Measurements from ENCODE around the gene KAT7. TPM values are rescaled to one million over a fixed set of nuclear protein-coding genes. Genes with fewer than 3 reads are reported as not detected.

Gene KAT7
- total RNA-seq, 1 donor from 2014 or later = 65.7 TPM

DNA sequence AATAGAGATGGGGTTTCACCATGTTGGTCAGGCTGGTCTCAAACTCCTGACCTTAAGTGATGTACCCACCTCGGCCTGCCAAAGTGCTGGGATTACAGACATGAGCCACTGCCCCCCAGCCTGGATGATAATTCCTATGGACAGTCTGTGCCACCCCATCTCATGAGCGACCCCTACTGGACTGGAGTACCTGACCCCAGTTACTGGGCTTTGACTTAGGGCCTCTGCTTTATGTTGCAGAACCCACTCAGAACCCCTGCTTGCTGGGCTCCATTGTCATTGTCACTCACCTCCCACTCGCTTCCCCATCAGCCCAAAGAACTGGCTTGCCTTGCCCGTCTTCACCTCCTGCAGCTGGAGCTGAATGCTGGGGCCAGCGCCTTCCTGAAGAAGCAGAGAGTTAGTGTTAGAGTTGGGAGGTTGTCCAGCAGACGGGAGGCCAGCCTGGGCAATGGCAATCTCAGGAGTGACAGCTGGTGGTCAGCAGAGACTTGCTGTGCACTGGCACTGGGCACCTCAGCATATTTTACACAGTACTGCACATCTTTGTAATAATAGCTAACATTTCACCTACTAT, 55.4 kb downstream of the KAT7 start:
- Mint-ChIP-seq H3K27me3 (ENCODE audit: unreplicated experiment) (peaks cover 5% of the 10 kb centered on the region), H3K4me1 (ENCODE audit: low read depth, unreplicated experiment) (peaks cover 7% of the 10 kb centered on the region), H3K4me3 (ENCODE audit: unreplicated experiment) (no peak overlapping the region), H3K36me3 (ENCODE audit: unreplicated experiment) (no peaks in the 10 kb centered on the region), H3K27ac (ENCODE audit: unreplicated experiment) (no peak overlapping the region), H3K9me3 (ENCODE audit: unreplicated experiment) (no peaks in the 10 kb centered on the region)
- no peak for DNase-seq
- no peak for TF ChIP-seq CTCF (IDR thresholded peaks at IDR 0.05; ENCODE audit: partially characterized antibody, unreplicated experiment)

DNA sequence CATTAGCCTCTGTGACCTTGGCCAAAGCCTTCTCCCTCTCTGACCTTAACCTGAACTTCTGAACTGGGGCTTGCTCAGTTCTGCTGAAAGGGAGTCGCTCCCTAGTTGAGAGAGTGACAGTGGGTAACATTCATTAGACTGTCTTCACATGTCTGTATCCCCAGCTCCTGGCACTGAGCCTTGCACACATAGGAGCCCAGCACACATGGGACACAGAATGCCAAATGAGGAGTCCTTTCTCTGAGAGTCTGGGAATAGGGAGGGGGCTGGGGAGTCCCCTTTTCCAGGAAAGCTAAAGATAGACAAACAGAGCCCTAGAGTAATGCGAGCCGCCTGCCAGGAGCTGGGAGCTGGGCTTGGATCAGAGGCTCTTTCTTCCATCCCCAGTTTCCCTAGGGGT, 56.8 kb downstream of the KAT7 start:
- no peak overlapping the region for H3K4me3 Mint-ChIP-seq (ENCODE audit: unreplicated experiment)
- H3K36me3 Mint-ChIP-seq (ENCODE audit: unreplicated experiment) = no peaks in the 10 kb centered on the region
- DNase-seq = no peak
- H3K27me3 Mint-ChIP-seq (ENCODE audit: unreplicated experiment) = peaks cover 7% of the 10 kb centered on the region
- H3K4me1 Mint-ChIP-seq (ENCODE audit: low read depth, unreplicated experiment) = peaks cover 9% of the 10 kb centered on the region
- no peaks in the 10 kb centered on the region for H3K9me3 Mint-ChIP-seq (ENCODE audit: unreplicated experiment)
- no peak for TF ChIP-seq CTCF (IDR thresholded peaks at IDR 0.05; ENCODE audit: partially characterized antibody, unreplicated experiment)
- no peak overlapping the region for H3K27ac Mint-ChIP-seq (ENCODE audit: unreplicated experiment)

- peaks cover 11% of the 10 kb centered on the region for H3K4me1 Mint-ChIP-seq (ENCODE audit: low read depth, unreplicated experiment)
- H3K27me3 Mint-ChIP-seq (ENCODE audit: unreplicated experiment) = peaks cover 15% of the 10 kb centered on the region
- no peak overlapping the region for H3K27ac Mint-ChIP-seq (ENCODE audit: unreplicated experiment)
- no peaks in the 10 kb centered on the region for H3K36me3 Mint-ChIP-seq (ENCODE audit: unreplicated experiment)
- no peak for TF ChIP-seq CTCF (IDR thresholded peaks at IDR 0.05; ENCODE audit: partially characterized antibody, unreplicated experiment)
- DNase-seq = no peak
- H3K4me3 Mint-ChIP-seq (ENCODE audit: unreplicated experiment) = no peak overlapping the region
- no peaks in the 10 kb centered on the region for H3K9me3 Mint-ChIP-seq (ENCODE audit: unreplicated experiment)
Measured at GRCh38 chr17:49846938-49847712, 58.6 kb downstream of the KAT7 start.

GRCh38 chr17:49848019-49848473, 59.6 kb downstream of the KAT7 start, which contains the start of gene TAC4:
Gene TAC4 (minus strand): TSS chr17:49848069. CDS start chr17:49848017, 52 bp downstream.
- no peak for TF ChIP-seq CTCF (IDR thresholded peaks at IDR 0.05; ENCODE audit: partially characterized antibody, unreplicated experiment)
- no peak for DNase-seq
- Mint-ChIP-seq H3K27ac (ENCODE audit: unreplicated experiment) (no peak within 1 kb of the TSS), H3K9me3 (ENCODE audit: unreplicated experiment) (no peaks in the 10 kb centered on the region), H3K36me3 (ENCODE audit: unreplicated experiment) (no peaks in the 10 kb centered on the region), H3K27me3 (ENCODE audit: unreplicated experiment) (peaks cover 17% of the 10 kb centered on the region), H3K4me3 (ENCODE audit: unreplicated experiment) (no peak within 1 kb of the TSS), H3K4me1 (ENCODE audit: low read depth, unreplicated experiment) (peaks cover 11% of the 10 kb centered on the region)

DNA sequence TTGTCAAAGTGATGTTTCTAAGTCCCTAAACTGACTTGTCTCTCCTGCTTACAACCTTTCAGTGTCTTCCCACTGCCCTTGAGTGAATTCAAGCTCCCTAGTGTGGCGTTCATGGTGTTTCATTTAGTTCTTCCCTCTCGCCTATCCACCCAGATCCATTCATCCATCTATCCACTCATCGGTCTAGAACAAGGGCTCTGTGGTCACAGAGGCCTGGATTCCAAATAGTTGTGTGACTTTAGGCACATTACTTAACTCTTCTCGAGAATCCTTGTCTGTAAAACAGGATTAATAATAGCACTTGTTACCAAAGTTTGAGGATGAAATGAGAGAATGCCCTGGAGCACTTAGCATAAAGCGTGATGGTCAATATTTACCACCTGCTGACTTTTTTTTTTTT, 60.3 kb downstream of the KAT7 start:
- Mint-ChIP-seq H3K4me1 (ENCODE audit: low read depth, unreplicated experiment) (peaks cover 11% of the 10 kb centered on the region), H3K9me3 (ENCODE audit: unreplicated experiment) (no peaks in the 10 kb centered on the region), H3K36me3 (ENCODE audit: unreplicated experiment) (no peaks in the 10 kb centered on the region), H3K4me3 (ENCODE audit: unreplicated experiment) (no peak overlapping the region), H3K27me3 (ENCODE audit: unreplicated experiment) (peaks cover 18% of the 10 kb centered on the region), H3K27ac (ENCODE audit: unreplicated experiment) (no peak overlapping the region)
- no peak for TF ChIP-seq CTCF (IDR thresholded peaks at IDR 0.05; ENCODE audit: partially characterized antibody, unreplicated experiment)
- no peak for DNase-seq
